Neural cell (in vitro differentiated cells): ENCODE results near the gene WDR93.

Experiments used
- CTCF ChIP-seq: fragments of 450-650 bp; IDR thresholded peaks from 2 replicates; pipeline ENCODE4 v1.5.1; 2014; ENCODE audit warnings: antibody characterized with exemption, mild to moderate bottlenecking, moderate library complexity; ENCODE audit not compliant: poor library complexity, severe bottlenecking
- EP300 ChIP-seq: fragments of 450-650 bp; conservative IDR thresholded peaks from 2 replicates; pipeline ENCODE4 v1.6.1; 2014; ENCODE audit warnings: antibody characterized with exemption, mild to moderate bottlenecking, moderate library complexity; ENCODE audit not compliant: poor library complexity, severe bottlenecking
- MXI1 ChIP-seq: fragments of 450-650 bp; conservative IDR thresholded peaks from 2 replicates; pipeline ENCODE4 v1.6.1; 2014; ENCODE audit warnings: antibody characterized with exemption, mild to moderate bottlenecking; ENCODE audit not compliant: poor library complexity, severe bottlenecking
- POLR2AphosphoS5 ChIP-seq: IDR thresholded peaks from 2 replicates; pipeline ENCODE4 v1.6.1; 2012
- REST ChIP-seq: IDR thresholded peaks from 2 replicates; pipeline ENCODE4 v1.6.1; 2012; ENCODE audit warnings: borderline replicate concordance
- SMC3 ChIP-seq: fragments of 450-650 bp; conservative IDR thresholded peaks from 2 replicates; pipeline ENCODE4 v1.6.1; 2014; ENCODE audit warnings: antibody characterized with exemption, mild to moderate bottlenecking, moderate library complexity; ENCODE audit not compliant: poor library complexity
- TAF1 ChIP-seq: IDR thresholded peaks from 2 replicates; pipeline ENCODE4 v1.6.1; 2012; ENCODE audit warnings: low read depth

GRCh38 chr15:89669309-89669865 is 21.2 kb upstream of the WDR93 start:
- TF ChIP-seq CTCF (no peak), SMC3 (no peak), TAF1 (no peak), EP300 (no peak), REST (no peak), POLR2AphosphoS5 (no peak), MXI1 (no peak)
